Fibroblast of lung (primary cell): ENCODE data around the gene FANCE.
"Not testable (repeated sequence)": the region's sequence is repeated elsewhere in the genome, so short reads cannot be mapped to it uniquely, and the experiment has no call there.

Source experiments
- CTCF ChIP-seq, 2 donors: IDR thresholded peaks in 1 of 2; conservative IDR thresholded peaks in 1 of 2; 1 replicate in 1 of 2; 2 replicates in 1 of 2; pipeline ENCODE4 v1.5.1; 2011 to 2012; ENCODE audit warnings: low read length in 2 of 2, control low read depth in 1 of 2, inconsistent platforms in 1 of 2, low read depth in 1 of 2, mild to moderate bottlenecking in 1 of 2
- EZH2 ChIP-seq: IDR thresholded peaks from 2 replicates; pipeline ENCODE4 v1.5.1; 2012; ENCODE audit warnings: low read length, control low read depth, mild to moderate bottlenecking; ENCODE audit errors: missing control alignments

DNA sequence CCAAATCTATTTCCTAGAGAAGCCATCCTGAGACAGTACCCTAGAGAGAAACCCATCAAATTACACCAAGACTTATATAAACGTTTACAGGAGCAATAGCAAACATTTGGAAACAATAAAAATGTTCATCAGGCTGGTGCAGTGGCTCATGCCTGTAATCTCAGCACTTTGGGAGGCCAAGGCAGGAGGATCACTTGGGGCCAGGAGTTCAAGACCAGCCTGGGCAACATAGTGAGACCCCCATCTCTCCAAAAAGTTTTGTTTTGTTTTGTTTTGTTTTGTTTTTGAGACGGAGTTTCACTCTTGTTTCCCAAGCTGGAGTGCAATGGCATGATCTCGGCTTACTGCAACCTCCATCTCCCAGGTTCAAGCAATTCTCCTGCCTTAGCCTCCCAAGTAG lies 19.4 kb upstream of the FANCE start:
- not testable (repeated sequence) for TF ChIP-seq CTCF (conservative IDR thresholded peaks at IDR 0.05 in 1 of 2, IDR thresholded peaks at IDR 0.05 in 1 of 2; ENCODE audit: low read depth in 1 of 2, low read length in 2 of 2); EZH2
